GM19397 (cell line): ENCODE results near the gene KIF2C.

Experiments used
- ATAC-seq: cut with Tn5 transposase; IDR thresholded peaks from one replicate; pipeline ENCODE4 v1.9.1; 2021; ENCODE audit warnings: mild to moderate bottlenecking, moderate library complexity; ENCODE audit not compliant: unreplicated experiment

The KIF2C gene

GRCh38 chr1:44775078-44775929 lies 35.7 kb downstream of the KIF2C start, which contains the start of gene RPS8:
RPS8 (plus strand) TSS chr1:44775540; CDS start chr1:44775597, 57 bp downstream.
- peak; percentile 77 for ATAC-seq

- ATAC-seq = peak; percentile 14
Measured at GRCh38 chr1:44775930-44776729, 36.5 kb downstream of the KIF2C start.

GRCh38 chr1:44776730-44777068 lies 37.1 kb downstream of the KIF2C start:
- ATAC-seq = no peak

- no peak for ATAC-seq
Measured at GRCh38 chr1:44777547-44777946, 37.9 kb downstream of the KIF2C start.

- ATAC-seq = no peak
Measured at GRCh38 chr1:44777969-44778635, 38.5 kb downstream of the KIF2C start.

- no peak for ATAC-seq
Measured at GRCh38 chr1:44778705-44779576, 39.3 kb downstream of the KIF2C start.

- no peak for ATAC-seq
Measured at GRCh38 chr1:44780583-44781121, 41.0 kb downstream of the KIF2C start.

- ATAC-seq = no peak
Measured at GRCh38 chr1:44783697-44784093, 44.1 kb downstream of the KIF2C start.

GRCh38 chr1:44784094-44785028 lies 44.7 kb downstream of the KIF2C start:
- no peak for ATAC-seq

- ATAC-seq = no peak
Measured at GRCh38 chr1:44785029-44785380, 45.4 kb downstream of the KIF2C start.

GRCh38 chr1:44785501-44786137 lies 46.0 kb downstream of the KIF2C start:
- no peak for ATAC-seq

GRCh38 chr1:44786138-44786840 lies 46.7 kb downstream of the KIF2C start:
- no peak for ATAC-seq

GRCh38 chr1:44786841-44787426 lies 47.3 kb downstream of the KIF2C start:
- ATAC-seq = no peak

- no peak for ATAC-seq
Measured at GRCh38 chr1:44787506-44787905, 47.9 kb downstream of the KIF2C start.

- ATAC-seq = no peak
Measured at GRCh38 chr1:44788120-44788860, 48.7 kb downstream of the KIF2C start, which contains the start of gene BEST4. BEST4 (minus strand) TSS chr1:44788170; CDS start chr1:44787705, 465 bp downstream.

GRCh38 chr1:44790968-44791801 lies 51.5 kb downstream of the KIF2C start:
- no peak for ATAC-seq
